CD4-positive, alpha-beta T cell (primary cell): ENCODE measurements around the gene SMAD3. TPM values are rescaled to one million over a fixed set of nuclear protein-coding genes. Genes with fewer than 3 reads are reported as not detected.

ENCODE experiments used
- ATAC-seq: fragments of 200-7000 bp; cut with Tn5 transposase; one replicate; pipeline ENCODE4 v1.10.0; 2022; ENCODE audit warnings: mild to moderate bottlenecking; ENCODE audit not compliant: poor library complexity
- CTCF ChIA-PET: fragments of 350-600 bp; sonication (Branson Sonifier 250); formaldehyde crosslinking; loops from one replicate; lab custom pipeline; 2021; ENCODE audit warnings: antibody characterized with exemption, inconsistent platforms; lab: Charles Lee
- POLR2A ChIA-PET: fragments of 350-600 bp; sonication (Branson Sonifier 250); formaldehyde crosslinking; loops from one replicate; lab custom pipeline; 2021; ENCODE audit warnings: antibody characterized with exemption, inconsistent platforms; lab: Charles Lee
- DNase-seq, 14 experiments: peaks; one replicate each; pipeline ENCODE4 v3.0.0-alpha.2; 2013 to 2020; ENCODE audit warnings: mixed read lengths in 2 of 14
- H3K27ac ChIP-seq, 2 donors: one replicate each; pipeline versions ENCODE4 v1.5.1 to v1.7.0; 2013; ENCODE audit warnings: low read length in 2 of 2, low read depth in 1 of 2, mild to moderate bottlenecking in 1 of 2
- H3K27me3 ChIP-seq, 2 experiments: 1 replicate in 1 of 2; 2 replicates in 1 of 2; pipeline versions ENCODE4 v1.6.1 to v1.7.0; 2013; ENCODE audit warnings: low read length in 2 of 2, control low read depth in 1 of 2, mild to moderate bottlenecking in 1 of 2, moderate library complexity in 1 of 2; ENCODE audit not compliant: insufficient read depth in 2 of 2, control insufficient read depth in 1 of 2
- H3K36me3 ChIP-seq: one replicate; pipeline ENCODE4 v1.6.1; 2013; ENCODE audit warnings: low read length, control low read depth; ENCODE audit not compliant: insufficient read depth
- H3K4me1 ChIP-seq: one replicate; pipeline ENCODE4 v1.6.1; 2013; ENCODE audit warnings: low read length, control low read depth; ENCODE audit not compliant: insufficient read depth
- H3K4me3 ChIP-seq: one replicate; pipeline ENCODE4 v1.5.1; 2013; ENCODE audit warnings: mild to moderate bottlenecking, low read length, moderate library complexity
- H3K9me3 ChIP-seq, 2 experiments: 1 replicate in 1 of 2; 2 replicates in 1 of 2; pipeline versions ENCODE4 v1.6.1 to v1.7.0; 2013; ENCODE audit warnings: low read length in 2 of 2, mild to moderate bottlenecking in 2 of 2, control low read depth in 1 of 2, moderate library complexity in 1 of 2; ENCODE audit not compliant: control insufficient read depth in 1 of 2, insufficient read depth in 1 of 2
- H3K27ac Mint-ChIP-seq: one replicate; pipeline ENCODE4 v1.8.0; 2020; ENCODE audit warnings: mixed read lengths
- H3K27me3 Mint-ChIP-seq: one replicate; pipeline ENCODE4 v1.8.0; 2021; ENCODE audit warnings: mixed read lengths
- H3K36me3 Mint-ChIP-seq: one replicate; pipeline ENCODE4 v1.8.0; 2021; ENCODE audit warnings: low read depth, mixed read lengths
- H3K4me1 Mint-ChIP-seq: one replicate; pipeline ENCODE4 v1.8.0; 2021; ENCODE audit warnings: low read depth, mixed read lengths
- H3K4me3 Mint-ChIP-seq: one replicate; pipeline ENCODE4 v1.8.0; 2020; ENCODE audit warnings: mild to moderate bottlenecking, mixed read lengths
- H3K9me3 Mint-ChIP-seq: one replicate; pipeline ENCODE4 v1.8.0; 2020; ENCODE audit warnings: mixed read lengths
- CTCF ChIP-seq: fragments of 200-600 bp; IDR thresholded peaks from one replicate; pipeline ENCODE4 v1.8.0; 2022; ENCODE audit warnings: antibody characterized with exemption, mild to moderate bottlenecking
- intact Hi-C, 2 experiments: fragments of 100-400 bp; cut with DNase I in 1 of 2; cut with micrococcal nuclease in 1 of 2; formaldehyde crosslinking; loops; one replicate each; pipeline versions ENCODE4 v1.15.1 to v1.9.0; 2023 to 2025; cut with DNase I, micrococcal nuclease
- total RNA-seq, 174 experiments: library from RNA in 2 of 174; stranded (reverse) in 2 of 174; gene quantifications; one replicate each; pipeline ENCODE4 v1.2.3 and lab custom pipeline; 2021 to 2026

SMAD3 gene
- total RNA-seq, 2 experiments from 2014 or later: 30.0 to 31.0 TPM

GRCh38 chr15:67092752-67093503, 27.5 kb downstream of the SMAD3 start:
- Histone ChIP-seq H3K4me3 (no peak overlapping the region), H3K4me1 (peaks cover 96% of the 10 kb centered on the region), H3K36me3 (peaks cover 31% of the 10 kb centered on the region), H3K27ac (no peak overlapping the region), H3K9me3 (no peaks in the 10 kb centered on the region), H3K27me3 (no peaks in the 10 kb centered on the region)
- H3K27me3 Mint-ChIP-seq: no peaks in the 10 kb centered on the region
- peaks cover 79% of the 10 kb centered on the region for H3K4me1 Mint-ChIP-seq
- peak overlapping the region; percentile 32 for H3K27ac Mint-ChIP-seq
- peaks cover 29% of the 10 kb centered on the region for H3K36me3 Mint-ChIP-seq
- H3K9me3 Mint-ChIP-seq: no peaks in the 10 kb centered on the region
- ChIA-PET CTCF (interaction anchor here (1.0 kb wide), 1 partner anchor 12 kb away, joined by 3 read pairs; no protein-coding TSS in a partner anchor), POLR2A (interaction anchor here (1.2 to 4.0 kb wide), 3 partner anchors 9 to 22 kb away, joined by 3 to 21 read pairs (median 7); no protein-coding TSS in a partner anchor)
- H3K4me3 Mint-ChIP-seq: peak overlapping the region; percentile 35
- intact Hi-C loops: no loop called here
- no peak for TF ChIP-seq CTCF
- ATAC-seq (no peak), DNase-seq (peak in 1 of 14 experiments; percentile 2)

- no peaks in the 10 kb centered on the region for H3K27me3 ChIP-seq
- H3K4me3 ChIP-seq: no peak overlapping the region
- Mint-ChIP-seq H3K4me3 (no peak overlapping the region), H3K9me3 (no peaks in the 10 kb centered on the region), H3K27me3 (no peaks in the 10 kb centered on the region), H3K4me1 (peaks cover 80% of the 10 kb centered on the region), H3K27ac (peak overlapping the region; percentile 32), H3K36me3 (peaks cover 34% of the 10 kb centered on the region)
- DNase-seq: peak in 2 of 14 experiments; percentile 60 to 63
- CTCF ChIA-PET: no interaction called here
- H3K4me1 ChIP-seq: peaks cover 96% of the 10 kb centered on the region
- no peak for TF ChIP-seq CTCF
- H3K9me3 ChIP-seq: no peaks in the 10 kb centered on the region
- intact Hi-C loops: no loop called here
- POLR2A ChIA-PET: interaction anchor here (1.2 to 1.3 kb wide), 2 partner anchors 9 to 23 kb away, joined by 3 read pairs; no protein-coding TSS in a partner anchor
- H3K27ac ChIP-seq: no peak overlapping the region
- H3K36me3 ChIP-seq: peaks cover 31% of the 10 kb centered on the region
- no peak for ATAC-seq
Measured at GRCh38 chr15:67093504-67093862, 28.1 kb downstream of the SMAD3 start.

GRCh38 chr15:67094001-67094826, 28.8 kb downstream of the SMAD3 start:
- Histone ChIP-seq H3K27me3 (no peaks in the 10 kb centered on the region), H3K36me3 (peaks cover 31% of the 10 kb centered on the region), H3K9me3 (no peaks in the 10 kb centered on the region), H3K4me1 (peaks cover 96% of the 10 kb centered on the region), H3K27ac (no peak overlapping the region), H3K4me3 (no peak overlapping the region)
- no peak for DNase-seq
- no peaks in the 10 kb centered on the region for H3K9me3 Mint-ChIP-seq
- H3K27me3 Mint-ChIP-seq: no peaks in the 10 kb centered on the region
- H3K4me1 Mint-ChIP-seq: peaks cover 84% of the 10 kb centered on the region
- H3K36me3 Mint-ChIP-seq: peaks cover 35% of the 10 kb centered on the region
- peak overlapping the region; percentile 51 for H3K27ac Mint-ChIP-seq
- no peak for TF ChIP-seq CTCF
- ChIA-PET CTCF (no interaction called here), POLR2A (interaction anchor here (1.3 to 2.0 kb wide), 3 partner anchors 9 to 12 kb away, joined by 3 to 5 read pairs (median 3); no protein-coding TSS in a partner anchor)
- intact Hi-C loops: no loop called here
- H3K4me3 Mint-ChIP-seq: no peak overlapping the region
- no peak for ATAC-seq
